GM19468 (cell line): Measurements from ENCODE around the gene HPGDS.
"Not testable (repeated sequence)": the region's sequence is repeated elsewhere in the genome, so short reads cannot be mapped to it uniquely, and the experiment has no call there.

Source experiments
- ATAC-seq: cut with Tn5 transposase; IDR thresholded peaks from one replicate; pipeline ENCODE4 v1.9.1; 2021; ENCODE audit warnings: mild to moderate bottlenecking, moderate library complexity, moderate number of reproducible peaks; ENCODE audit not compliant: unreplicated experiment; ENCODE audit errors: extremely low read depth

Gene HPGDS

GRCh38 chr4:94358101-94358500 is 15.5 kb upstream of the HPGDS start:
- ATAC-seq = no peak

GRCh38 chr4:94357624-94358023 is 15.0 kb upstream of the HPGDS start:
- ATAC-seq = no peak

GRCh38 chr4:94356444-94356843 is 13.8 kb upstream of the HPGDS start:
- no peak for ATAC-seq

GRCh38 chr4:94354474-94354896 is 11.8 kb upstream of the HPGDS start:
- no peak for ATAC-seq

GRCh38 chr4:94352996-94353395 is 10.4 kb upstream of the HPGDS start:
- no peak for ATAC-seq

GRCh38 chr4:94352163-94352562 is 9.5 kb upstream of the HPGDS start:
- no peak for ATAC-seq

- ATAC-seq = no peak
Observed at GRCh38 chr4:94351319-94351718, 8.7 kb upstream of the HPGDS start.

GRCh38 chr4:94350095-94350494 is 7.5 kb upstream of the HPGDS start:
- no peak for ATAC-seq

GRCh38 chr4:94349193-94349592 is 6.6 kb upstream of the HPGDS start:
- ATAC-seq = no peak

- ATAC-seq = no peak
Observed at GRCh38 chr4:94348666-94349065, 6.0 kb upstream of the HPGDS start.

GRCh38 chr4:94346541-94346940 is 3.9 kb upstream of the HPGDS start:
- no peak for ATAC-seq

GRCh38 chr4:94345969-94346368 is 3.3 kb upstream of the HPGDS start:
- ATAC-seq = no peak

- ATAC-seq = no peak
Observed at GRCh38 chr4:94345266-94345665, 2.6 kb upstream of the HPGDS start.

- ATAC-seq = no peak
Observed at GRCh38 chr4:94344457-94344856, 1.8 kb upstream of the HPGDS start.

- no peak for ATAC-seq
Observed at GRCh38 chr4:94341481-94342370, 910 bp downstream of the HPGDS start.

- ATAC-seq = no peak
Observed at GRCh38 chr4:94339779-94340178, 2.9 kb downstream of the HPGDS start.

- ATAC-seq = peak; percentile 53
Observed at GRCh38 chr4:94338681-94339351, 3.8 kb downstream of the HPGDS start.

- not testable (repeated sequence) for ATAC-seq
Observed at GRCh38 chr4:94336791-94337190, 5.8 kb downstream of the HPGDS start.

GRCh38 chr4:94336303-94336702 is 6.3 kb downstream of the HPGDS start:
- ATAC-seq = no peak

- no peak for ATAC-seq
Observed at GRCh38 chr4:94334962-94335361, 7.7 kb downstream of the HPGDS start.

- no peak for ATAC-seq
Observed at GRCh38 chr4:94334476-94334875, 8.2 kb downstream of the HPGDS start.

GRCh38 chr4:94333866-94334265 is 8.8 kb downstream of the HPGDS start:
- no peak for ATAC-seq
